Raji (cell line): Measurements from ENCODE around the gene ITGAV.

Experiments used
- POLR2A ChIP-seq: IDR thresholded peaks from 2 replicates; pipeline ENCODE4 v1.6.1; 2011; ENCODE audit warnings: low read depth, low read length, control low read depth; ENCODE audit not compliant: insufficient read depth

Gene ITGAV

DNA sequence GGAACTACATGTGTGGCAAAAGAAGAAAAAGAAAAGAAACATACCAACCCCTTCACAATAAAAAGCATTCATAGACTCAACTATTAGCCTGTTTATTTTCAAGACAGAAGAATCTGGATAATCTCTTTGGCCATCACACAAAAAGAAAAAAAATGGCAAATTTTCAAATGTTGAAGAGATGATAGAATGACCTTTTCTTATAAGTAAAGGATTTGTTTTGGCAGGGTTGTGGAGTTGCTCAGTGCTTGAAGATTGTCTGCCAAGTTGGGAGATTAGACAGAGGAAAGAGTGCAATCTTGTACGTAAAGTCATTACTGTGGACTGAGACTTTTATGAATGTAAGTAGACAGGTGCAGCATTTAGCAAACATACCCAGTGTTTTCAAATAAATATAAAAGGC lies 85.5 kb downstream of the ITGAV start:
- TF ChIP-seq POLR2A: no peak

DNA sequence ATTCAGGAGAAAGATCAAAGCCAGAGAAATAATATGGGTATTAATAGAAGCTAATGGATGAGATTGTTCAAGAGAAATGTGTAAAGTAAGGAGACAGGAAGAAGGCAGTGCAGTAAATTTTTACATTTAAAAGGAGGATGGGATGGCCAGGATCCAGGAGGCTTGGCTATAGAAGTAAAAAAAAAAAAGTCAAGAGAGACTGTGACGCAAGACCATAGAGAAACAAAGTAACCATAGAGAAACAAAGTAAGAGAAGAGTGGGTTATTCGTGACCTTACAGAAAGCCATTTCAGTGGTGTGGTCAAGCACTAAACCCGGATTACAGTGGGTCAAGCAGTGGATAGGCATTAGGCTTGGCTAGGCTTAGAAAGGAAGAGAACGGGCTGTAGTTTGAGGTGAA lies 93.5 kb downstream of the ITGAV start:
- no peak for TF ChIP-seq POLR2A

DNA sequence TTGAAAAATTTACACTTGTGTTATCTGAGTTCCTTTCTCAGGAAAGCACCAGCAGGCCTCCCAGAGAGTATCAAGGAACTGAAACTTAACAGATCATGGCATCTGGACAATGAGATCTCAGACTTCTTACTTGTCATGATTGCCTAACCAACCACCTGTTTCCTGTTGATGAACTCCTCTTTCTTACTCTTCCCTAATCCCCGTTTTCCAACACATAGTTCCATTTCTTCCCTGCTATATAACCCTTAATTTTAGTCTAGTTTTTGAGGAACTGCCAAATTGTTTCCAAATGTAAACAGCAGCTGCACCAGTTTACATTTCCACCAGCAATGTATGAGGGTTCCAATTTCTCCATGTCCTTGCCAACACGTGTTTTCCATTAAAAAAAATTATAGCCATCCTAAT lies 98.0 kb downstream of the ITGAV start:
- no peak for TF ChIP-seq POLR2A

DNA sequence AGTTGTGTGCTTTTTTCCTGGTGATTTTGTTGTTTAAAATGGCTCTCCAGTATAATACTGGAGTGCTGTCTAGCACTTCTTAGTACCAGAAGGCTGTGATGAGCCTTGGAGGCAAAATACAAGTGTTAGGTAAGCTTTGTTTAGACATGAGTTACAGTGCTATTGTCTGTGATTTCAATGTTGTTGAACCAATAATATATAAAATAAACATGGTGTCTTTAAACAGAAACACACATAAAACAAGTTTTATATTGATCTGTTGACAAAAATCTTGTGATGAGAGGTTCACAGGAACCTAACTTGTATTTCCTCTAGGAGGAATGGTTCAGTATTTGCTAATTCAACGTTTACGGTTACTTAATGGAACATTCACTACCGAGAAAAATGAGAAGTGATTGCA lies 99.0 kb downstream of the ITGAV start:
- no peak for TF ChIP-seq POLR2A

DNA sequence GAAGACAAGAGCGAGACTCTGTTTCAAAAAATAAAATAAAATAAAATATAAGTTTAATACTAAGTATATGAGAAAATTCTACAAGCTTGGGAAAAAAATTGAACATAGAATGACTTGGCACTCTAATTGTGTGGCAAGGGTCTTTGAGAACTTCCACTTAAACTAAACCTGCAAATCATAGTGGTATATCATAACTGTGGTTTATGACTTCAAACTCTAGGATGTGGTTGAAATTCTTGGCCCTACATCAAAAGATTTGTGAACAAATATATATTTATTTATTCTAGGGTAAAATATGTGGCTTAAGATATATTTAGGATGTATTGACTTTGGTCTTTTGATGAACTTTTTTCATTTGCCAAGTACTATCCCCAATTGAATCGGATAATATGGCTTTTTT lies 100.9 kb downstream of the ITGAV start:
- no peak for TF ChIP-seq POLR2A

DNA sequence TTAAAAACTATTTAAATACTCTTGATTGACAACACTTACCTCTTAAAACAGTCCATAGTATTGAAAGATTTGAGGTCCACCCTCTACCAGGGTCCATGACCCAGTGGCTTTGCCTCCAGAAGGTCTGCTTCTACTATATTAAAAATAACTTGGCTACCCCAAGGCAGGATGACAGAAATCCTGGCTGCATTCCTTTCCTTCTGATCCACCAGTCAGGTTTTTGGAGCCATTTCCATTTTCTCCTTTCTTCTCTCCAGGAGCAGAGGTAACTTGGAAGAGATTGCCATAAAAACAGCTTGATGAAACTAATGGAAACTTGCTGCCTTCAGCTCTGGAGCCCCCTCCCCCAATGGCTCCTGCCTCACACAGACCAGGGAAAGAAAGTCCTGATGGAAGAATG lies 101.4 kb downstream of the ITGAV start:
- TF ChIP-seq POLR2A: no peak

DNA sequence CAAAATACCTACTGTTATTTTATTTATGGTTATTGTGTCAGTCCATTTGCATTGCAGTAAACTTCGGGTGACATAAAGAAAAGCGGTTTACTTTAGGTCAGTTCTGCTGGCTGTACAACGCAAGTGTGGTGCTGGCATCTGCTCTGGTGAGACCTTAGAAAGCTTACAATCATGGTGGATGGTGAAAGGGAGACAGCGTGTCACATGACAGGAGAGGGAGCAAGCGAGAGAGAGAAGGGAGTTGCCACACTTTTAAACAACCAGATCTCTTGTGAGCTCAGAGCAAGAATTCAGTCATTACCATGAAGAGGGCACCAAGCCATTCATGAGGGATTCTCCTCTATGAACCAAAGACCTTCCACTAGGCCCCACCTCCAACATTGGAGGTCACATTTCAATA lies 102.0 kb downstream of the ITGAV start:
- no peak for TF ChIP-seq POLR2A

DNA sequence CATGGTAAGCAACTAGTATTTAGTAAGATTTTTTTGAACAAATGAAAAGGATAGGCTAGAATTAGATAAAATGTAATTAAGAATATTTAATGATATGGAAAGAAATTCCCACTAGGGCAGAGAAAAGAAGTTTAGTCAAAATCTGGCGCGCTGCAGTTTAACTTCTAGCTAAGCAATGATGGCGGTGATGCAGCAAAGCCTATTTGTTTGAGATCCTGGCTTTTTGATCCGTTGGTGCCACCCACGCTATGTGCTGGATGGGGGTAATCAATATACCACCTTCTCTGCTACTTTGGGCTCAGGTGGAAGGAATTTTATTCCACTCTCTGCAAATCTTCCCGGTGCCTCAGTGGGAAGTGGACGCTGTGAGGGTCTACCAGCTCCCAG lies 103.6 kb downstream of the ITGAV start:
- TF ChIP-seq POLR2A: no peak

DNA sequence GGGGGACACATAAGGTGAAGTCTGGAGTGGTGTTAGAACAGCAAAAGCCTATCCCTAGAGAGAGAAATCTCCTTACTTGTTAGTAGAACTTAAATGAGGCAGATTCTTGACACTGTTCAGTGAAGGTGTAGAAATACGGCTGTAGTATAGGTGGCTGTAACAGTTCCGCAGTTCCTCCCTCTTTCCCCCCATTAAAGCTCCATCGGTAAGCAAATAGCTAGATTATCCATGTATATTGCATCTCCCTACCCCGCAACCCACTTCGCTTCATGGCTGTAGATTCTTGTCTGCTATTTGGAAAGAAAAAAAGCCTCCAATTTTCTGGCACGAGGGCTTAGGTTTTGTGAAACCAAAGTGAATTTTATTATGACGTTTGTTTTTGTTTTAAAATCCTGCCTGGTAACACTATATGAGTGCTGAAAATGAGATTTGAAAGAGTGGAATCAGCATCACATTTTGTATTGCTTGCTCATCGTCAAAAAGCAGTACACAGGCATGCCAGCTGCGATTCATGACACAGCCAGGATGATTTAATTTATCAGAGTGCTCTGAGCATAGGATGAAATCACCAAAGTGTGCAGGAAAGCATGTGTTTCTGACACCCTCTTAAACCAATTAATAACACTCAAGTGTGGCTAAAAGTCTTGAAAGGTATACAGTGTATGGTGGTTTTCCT lies 105.4 kb downstream of the ITGAV start:
- TF ChIP-seq POLR2A: no peak

DNA sequence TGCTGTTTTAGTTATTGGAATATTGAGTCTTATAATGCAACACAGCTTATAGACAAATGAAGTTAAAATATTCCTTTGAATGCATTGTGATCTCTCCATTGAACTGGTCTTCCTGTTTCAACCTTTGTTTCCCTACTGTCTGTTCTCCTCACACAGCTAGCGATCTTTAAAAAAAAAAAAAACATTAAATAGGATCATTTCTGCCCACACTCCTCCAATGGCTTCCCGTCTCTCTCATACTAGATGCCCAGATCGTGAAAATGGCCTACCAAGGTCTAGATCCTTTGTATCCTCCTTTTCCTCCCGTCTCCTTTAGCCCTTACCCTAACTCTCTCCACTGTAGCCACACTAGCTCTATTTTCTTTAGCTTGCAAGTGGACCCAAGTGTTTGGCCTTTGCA lies 106.4 kb downstream of the ITGAV start:
- no peak for TF ChIP-seq POLR2A

DNA sequence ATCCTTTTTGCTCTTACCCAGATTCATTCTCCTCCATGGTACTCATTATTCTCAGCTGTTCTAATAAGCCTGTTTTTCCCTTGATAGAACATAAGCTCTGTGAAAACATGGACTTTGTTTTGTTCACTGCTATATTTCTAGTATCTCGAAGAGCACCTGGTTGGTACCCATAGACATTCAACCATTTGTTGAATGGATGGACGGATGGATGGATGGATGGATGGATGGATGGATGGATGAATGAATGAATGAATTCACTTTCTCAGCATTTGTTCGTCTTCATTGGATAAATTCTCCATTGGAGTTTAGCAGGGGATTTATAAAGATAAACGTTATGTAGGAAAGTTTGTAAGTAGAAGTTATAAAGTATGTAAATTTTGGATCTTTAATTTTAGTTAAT lies 106.9 kb downstream of the ITGAV start:
- TF ChIP-seq POLR2A: no peak

DNA sequence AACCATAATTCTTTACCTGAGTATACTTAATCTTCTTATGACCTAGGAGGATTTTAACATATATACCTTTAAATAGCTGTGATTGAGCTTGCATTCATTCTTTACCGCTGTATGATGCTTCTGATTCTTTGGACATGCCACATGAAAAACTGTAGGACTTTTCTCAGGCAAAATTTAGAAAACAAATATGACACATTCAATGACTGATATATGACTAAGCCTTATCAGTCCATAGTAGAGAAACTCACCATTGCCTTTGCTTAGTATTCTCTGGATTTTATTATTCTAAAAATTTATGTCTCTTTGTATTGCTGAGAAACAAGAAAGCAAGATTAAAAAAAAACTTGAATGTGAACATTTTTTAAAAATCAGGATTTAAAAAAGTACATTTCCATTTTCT lies 107.7 kb downstream of the ITGAV start:
- TF ChIP-seq POLR2A: no peak

DNA sequence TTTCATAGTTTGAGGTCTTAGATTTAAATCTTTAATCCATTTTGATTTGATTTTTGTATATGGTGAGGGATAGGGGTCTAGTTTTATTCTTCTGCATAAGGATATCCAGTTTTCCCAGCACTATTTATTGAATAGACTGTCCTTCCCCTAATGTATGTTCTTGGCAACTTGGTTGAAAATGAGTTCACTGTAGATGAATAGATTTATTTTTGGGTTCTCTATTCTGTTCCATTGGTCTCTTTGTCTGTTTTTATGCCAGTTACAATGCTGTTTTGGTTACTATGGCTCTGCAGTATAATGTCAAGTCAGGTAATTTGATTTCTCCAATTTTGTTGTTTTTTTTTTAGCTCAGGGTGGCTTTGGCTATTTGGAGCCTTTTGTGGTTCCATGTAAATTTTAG lies 109.9 kb downstream of the ITGAV start:
- no peak for TF ChIP-seq POLR2A

DNA sequence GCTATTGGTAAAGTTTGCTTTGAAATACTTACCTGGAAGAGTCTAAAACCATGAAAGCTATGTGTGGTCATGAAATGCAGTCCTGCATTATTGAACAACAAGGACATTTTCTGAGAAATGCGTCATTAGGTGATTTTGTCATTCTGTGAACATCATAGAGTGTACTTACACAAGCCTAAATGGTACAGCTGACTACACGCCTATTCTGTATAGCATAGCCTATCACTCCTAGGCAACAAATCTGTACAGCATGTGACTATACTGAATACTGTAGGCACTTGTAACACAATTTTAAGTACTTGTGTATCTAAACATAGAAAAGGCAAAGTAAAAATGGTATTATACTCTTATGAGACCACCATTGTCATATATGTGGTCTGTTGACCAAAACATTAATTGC lies 112.2 kb downstream of the ITGAV start:
- no peak for TF ChIP-seq POLR2A

DNA sequence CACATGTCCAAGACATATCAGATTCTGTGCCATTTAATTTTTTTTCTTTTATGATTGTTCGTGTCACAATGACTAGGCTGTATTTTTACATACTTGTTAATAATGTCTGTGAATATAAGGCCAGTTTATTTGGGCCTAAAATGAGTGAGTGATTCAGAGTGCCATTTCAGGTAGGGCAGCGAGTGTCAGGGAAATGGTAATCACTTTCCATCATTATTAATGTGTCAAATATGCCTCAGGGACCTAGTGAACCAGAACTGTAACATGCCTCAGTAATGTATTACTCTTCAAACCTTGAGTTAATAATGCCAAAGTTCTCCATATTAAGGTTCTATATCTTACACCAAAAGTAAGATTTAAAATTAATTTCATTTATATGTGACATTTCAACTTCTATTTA lies 112.6 kb downstream of the ITGAV start:
- no peak for TF ChIP-seq POLR2A

DNA sequence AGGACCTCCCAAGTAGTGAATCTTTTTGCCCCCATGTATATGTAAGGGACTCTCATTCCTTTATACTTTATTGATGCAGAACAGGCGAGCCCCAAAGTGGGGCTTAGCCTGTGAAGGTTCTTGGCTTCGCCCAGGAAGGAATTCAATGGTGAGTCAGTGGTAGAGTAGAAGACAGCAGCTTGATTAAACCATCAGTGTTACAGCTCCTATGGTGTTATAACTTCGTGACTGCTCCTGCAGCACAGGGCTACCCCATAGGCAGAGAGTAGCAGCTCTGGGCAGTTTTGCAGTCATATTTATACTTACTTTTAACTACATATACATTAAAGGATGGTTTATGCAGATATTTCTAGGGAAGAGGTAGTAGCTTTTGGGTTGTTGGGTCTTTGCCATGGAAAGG lies 115.0 kb downstream of the ITGAV start:
- no peak for TF ChIP-seq POLR2A
